ENCODE results near the gene LRRC38. TPM values are rescaled to one million over a fixed set of nuclear protein-coding genes. Genes with fewer than 3 reads are reported as not detected.

Gene LRRC38
- total and polyA plus RNA-seq, 2 donors (not counting 1 experiment from before 2014, with no cell fraction given): not detected

DNA sequence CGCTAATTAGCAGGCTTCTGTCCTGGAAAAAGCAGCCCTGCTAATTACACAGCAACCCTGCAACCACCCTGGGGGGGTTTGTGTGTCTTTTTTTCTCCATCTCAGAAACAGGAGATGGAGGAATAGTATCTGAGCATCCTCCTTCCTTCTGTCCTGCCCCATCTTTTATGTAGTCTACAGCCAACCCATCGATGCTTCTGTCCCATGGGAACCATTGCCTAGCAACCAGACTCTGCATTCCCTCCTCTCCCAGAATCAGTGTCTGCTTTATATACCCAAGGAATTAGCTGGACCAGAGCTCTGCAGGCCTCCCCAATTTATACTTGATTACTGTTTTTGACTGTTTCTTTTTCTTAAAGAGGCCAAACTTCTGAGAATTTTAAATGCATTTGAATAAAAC is 35.1 kb downstream of the LRRC38 start:
- no peak overlapping the region for H3K27ac Mint-ChIP-seq
- Histone ChIP-seq H3K4me3 (ENCODE audit: control extremely low read depth in 1 of 5, extremely low read depth in 1 of 5, insufficient read depth in 1 of 5, low read depth in 2 of 5, low read length in 4 of 5) (no peak overlapping the region), H3K4me1 (ENCODE audit: control insufficient read depth in 2 of 2, insufficient read depth in 2 of 2, low read length in 2 of 2) (no peaks in the 10 kb centered on the region), H3K79me2 (ENCODE audit: control insufficient read depth, insufficient read depth, low read length) (no peaks in the 10 kb centered on the region), H3K9me3 (ENCODE audit: control extremely low read depth in 1 of 3, control insufficient read depth in 2 of 3, insufficient read depth in 1 of 3, low read length in 2 of 3) (peaks cover 0 to 9% (median 0%) of the 10 kb centered on the region in 3 donors), H2AFZ (ENCODE audit: insufficient read depth, low read depth, low read length, poor library complexity, severe bottlenecking) (no peak overlapping the region), H4K20me1 (ENCODE audit: control insufficient read depth, insufficient read depth, low read length, poor library complexity, severe bottlenecking) (no peaks in the 10 kb centered on the region), H3K36me3 (replicated peaks in 1 of 2; ENCODE audit: control extremely low read depth in 1 of 2, control insufficient read depth in 1 of 2, extremely low read depth in 1 of 2, insufficient read depth in 2 of 2, low read length in 1 of 2) (no peaks in the 10 kb centered on the region), H3K27ac (ENCODE audit: low read length in 2 of 2) (no peak overlapping the region), H3K27me3 (replicated peaks in 1 of 4; ENCODE audit: control extremely low read depth in 1 of 4, control insufficient read depth in 3 of 4, insufficient read depth in 4 of 4, low read length in 3 of 4) (no peaks in the 10 kb centered on the region), H3K4me2 (replicated peaks; ENCODE audit: low read depth, low read length, poor library complexity, severe bottlenecking) (no peak overlapping the region), H3K9ac (ENCODE audit: low read length) (no peak overlapping the region)
- WGBS (ENCODE audit: insufficient coverage): 86% methylated on average over 1 of the region's 2 CpGs
- H3K4me1 Mint-ChIP-seq: no peaks in the 10 kb centered on the region
- H3K27me3 Mint-ChIP-seq: peaks cover 2% of the 10 kb centered on the region
- CTCF ChIA-PET: no interaction called here
- POLR2A ChIA-PET: no interaction called here
- peaks cover 2% of the 10 kb centered on the region for H3K9me3 Mint-ChIP-seq (ENCODE audit: insufficient read depth)
- TF ChIP-seq EZH2 (IDR thresholded peaks at IDR 0.05; ENCODE audit: borderline replicate concordance, insufficient read depth, low read depth, low read length, poor library complexity, severe bottlenecking): no peak
- TF ChIP-seq, protein P1, sequence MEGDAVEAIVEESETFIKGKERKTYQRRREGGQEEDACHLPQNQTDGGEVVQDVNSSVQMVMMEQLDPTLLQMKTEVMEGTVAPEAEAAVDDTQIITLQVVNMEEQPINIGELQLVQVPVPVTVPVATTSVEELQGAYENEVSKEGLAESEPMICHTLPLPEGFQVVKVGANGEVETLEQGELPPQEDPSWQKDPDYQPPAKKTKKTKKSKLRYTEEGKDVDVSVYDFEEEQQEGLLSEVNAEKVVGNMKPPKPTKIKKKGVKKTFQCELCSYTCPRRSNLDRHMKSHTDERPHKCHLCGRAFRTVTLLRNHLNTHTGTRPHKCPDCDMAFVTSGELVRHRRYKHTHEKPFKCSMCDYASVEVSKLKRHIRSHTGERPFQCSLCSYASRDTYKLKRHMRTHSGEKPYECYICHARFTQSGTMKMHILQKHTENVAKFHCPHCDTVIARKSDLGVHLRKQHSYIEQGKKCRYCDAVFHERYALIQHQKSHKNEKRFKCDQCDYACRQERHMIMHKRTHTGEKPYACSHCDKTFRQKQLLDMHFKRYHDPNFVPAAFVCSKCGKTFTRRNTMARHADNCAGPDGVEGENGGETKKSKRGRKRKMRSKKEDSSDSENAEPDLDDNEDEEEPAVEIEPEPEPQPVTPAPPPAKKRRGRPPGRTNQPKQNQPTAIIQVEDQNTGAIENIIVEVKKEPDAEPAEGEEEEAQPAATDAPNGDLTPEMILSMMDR (IDR thresholded peaks at IDR 0.05): no peak
- H3K4me3 Mint-ChIP-seq: no peak overlapping the region
- intact Hi-C loops (cut with micrococcal nuclease): no loop called here
- ATAC-seq (ENCODE audit: low read depth) (no peak), DNase-seq (no peak)

DNA sequence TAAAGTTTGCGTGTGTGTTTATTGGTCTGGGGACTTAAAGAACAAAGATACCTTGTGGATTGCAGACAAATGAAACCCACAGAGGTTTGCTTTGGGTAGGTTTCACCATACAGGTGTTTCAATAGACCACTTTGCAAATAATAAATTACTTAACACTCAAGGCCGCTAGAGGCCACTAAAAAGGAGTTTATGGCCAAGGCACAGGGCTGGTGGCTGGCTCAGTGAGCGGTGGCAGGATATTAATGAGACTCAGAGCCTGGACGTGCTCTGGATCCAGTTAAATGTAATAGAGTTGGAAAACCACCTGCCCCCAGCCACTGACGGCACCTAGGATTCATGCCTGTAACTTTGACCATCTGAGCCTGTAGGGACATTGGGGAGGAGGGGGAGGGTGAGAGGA is 44.5 kb downstream of the LRRC38 start:
- ATAC-seq (ENCODE audit: low read depth): no peak
- Mint-ChIP-seq H3K9me3 (ENCODE audit: insufficient read depth) (no peaks in the 10 kb centered on the region), H3K27me3 (peaks cover 19% of the 10 kb centered on the region), H3K4me3 (no peak overlapping the region), H3K4me1 (no peaks in the 10 kb centered on the region), H3K27ac (no peak overlapping the region)
- WGBS (ENCODE audit: insufficient coverage): 18% methylated on average over 3 of the region's 5 CpGs
- intact Hi-C loops (cut with micrococcal nuclease): loop anchor here (5.0 kb wide), 2 partner anchors 343 to 493 kb away; no protein-coding TSS in a partner anchor
- Histone ChIP-seq H3K27me3 (replicated peaks in 1 of 4; ENCODE audit: control extremely low read depth in 1 of 4, control insufficient read depth in 3 of 4, insufficient read depth in 4 of 4, low read length in 3 of 4) (no peaks in the 10 kb centered on the region), H3K27ac (ENCODE audit: low read length in 2 of 2) (no peak overlapping the region), H3K9me3 (ENCODE audit: control extremely low read depth in 1 of 3, control insufficient read depth in 2 of 3, insufficient read depth in 1 of 3, low read length in 2 of 3) (peaks cover 0 to 4% (median 0%) of the 10 kb centered on the region in 3 donors), H3K79me2 (ENCODE audit: control insufficient read depth, insufficient read depth, low read length) (no peaks in the 10 kb centered on the region), H3K9ac (ENCODE audit: low read length) (no peak overlapping the region), H3K4me2 (replicated peaks; ENCODE audit: low read depth, low read length, poor library complexity, severe bottlenecking) (no peak overlapping the region), H2AFZ (ENCODE audit: insufficient read depth, low read depth, low read length, poor library complexity, severe bottlenecking) (no peak overlapping the region), H3K4me3 (ENCODE audit: control extremely low read depth in 1 of 5, extremely low read depth in 1 of 5, insufficient read depth in 1 of 5, low read depth in 2 of 5, low read length in 4 of 5) (no peak overlapping the region), H4K20me1 (ENCODE audit: control insufficient read depth, insufficient read depth, low read length, poor library complexity, severe bottlenecking) (no peaks in the 10 kb centered on the region), H3K36me3 (replicated peaks in 1 of 2; ENCODE audit: control extremely low read depth in 1 of 2, control insufficient read depth in 1 of 2, extremely low read depth in 1 of 2, insufficient read depth in 2 of 2, low read length in 1 of 2) (no peaks in the 10 kb centered on the region), H3K4me1 (ENCODE audit: control insufficient read depth in 2 of 2, insufficient read depth in 2 of 2, low read length in 2 of 2) (no peaks in the 10 kb centered on the region)
- CTCF ChIA-PET: no interaction called here
- TF ChIP-seq, protein P1 (IDR thresholded peaks at IDR 0.05): no peak
- no peak for TF ChIP-seq EZH2 (IDR thresholded peaks at IDR 0.05; ENCODE audit: borderline replicate concordance, insufficient read depth, low read depth, low read length, poor library complexity, severe bottlenecking)
- DNase-seq: no peak
- POLR2A ChIA-PET: no interaction called here

Measured in B cell (primary cell).